Vagina (tissue), 2 donors: ENCODE measurements around the gene ARFIP1.

ENCODE experiments used
- POLR2A ChIP-seq, 2 donors: fragments of 450-650 bp; IDR thresholded peaks; one replicate each; pipeline ENCODE4 v1.6.1; 2017; ENCODE audit warnings: antibody characterized with exemption in 2 of 2, mild to moderate bottlenecking in 2 of 2, moderate library complexity in 2 of 2
- POLR2AphosphoS5 ChIP-seq, 2 donors: sonication (generic); formaldehyde crosslinking; IDR thresholded peaks; one replicate each; pipeline ENCODE4 v1.9.0; 2017; ENCODE audit warnings: antibody characterized with exemption in 2 of 2, mild to moderate bottlenecking in 2 of 2, low read depth in 1 of 2; ENCODE audit not compliant: insufficient read depth in 1 of 2
- TF ChIP-seq, protein P1 (sequence below), 3 experiments: fragments of 450-650 bp in 2 of 3; fragments of 200-600 bp in 1 of 3; sonication (generic) in 1 of 3; IDR thresholded peaks; one replicate each; pipeline ENCODE4 v1.5.1; 2017 to 2019; ENCODE audit warnings: antibody characterized with exemption in 3 of 3, mild to moderate bottlenecking in 2 of 3, moderate library complexity in 2 of 3

DNA sequence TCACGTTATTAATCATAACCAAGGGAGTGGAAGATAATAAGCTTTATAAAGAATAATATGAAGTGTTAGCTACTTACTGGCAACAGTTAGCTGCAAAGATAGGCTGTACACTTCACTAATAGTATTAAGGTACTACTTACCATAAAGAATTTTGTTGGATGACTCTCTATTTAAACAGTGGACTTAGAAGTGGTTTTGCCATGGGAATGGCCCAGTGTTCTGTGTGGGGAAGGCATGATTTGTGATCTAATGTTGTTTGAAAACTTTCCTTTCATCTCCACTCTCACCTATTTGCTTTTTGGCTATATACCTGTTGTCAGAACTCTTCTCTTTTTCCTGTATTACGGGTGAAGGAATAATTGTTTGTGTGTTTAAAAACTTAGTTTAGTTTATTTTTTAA is 179.3 kb downstream of the ARFIP1 start:
- TF ChIP-seq, protein P1, sequence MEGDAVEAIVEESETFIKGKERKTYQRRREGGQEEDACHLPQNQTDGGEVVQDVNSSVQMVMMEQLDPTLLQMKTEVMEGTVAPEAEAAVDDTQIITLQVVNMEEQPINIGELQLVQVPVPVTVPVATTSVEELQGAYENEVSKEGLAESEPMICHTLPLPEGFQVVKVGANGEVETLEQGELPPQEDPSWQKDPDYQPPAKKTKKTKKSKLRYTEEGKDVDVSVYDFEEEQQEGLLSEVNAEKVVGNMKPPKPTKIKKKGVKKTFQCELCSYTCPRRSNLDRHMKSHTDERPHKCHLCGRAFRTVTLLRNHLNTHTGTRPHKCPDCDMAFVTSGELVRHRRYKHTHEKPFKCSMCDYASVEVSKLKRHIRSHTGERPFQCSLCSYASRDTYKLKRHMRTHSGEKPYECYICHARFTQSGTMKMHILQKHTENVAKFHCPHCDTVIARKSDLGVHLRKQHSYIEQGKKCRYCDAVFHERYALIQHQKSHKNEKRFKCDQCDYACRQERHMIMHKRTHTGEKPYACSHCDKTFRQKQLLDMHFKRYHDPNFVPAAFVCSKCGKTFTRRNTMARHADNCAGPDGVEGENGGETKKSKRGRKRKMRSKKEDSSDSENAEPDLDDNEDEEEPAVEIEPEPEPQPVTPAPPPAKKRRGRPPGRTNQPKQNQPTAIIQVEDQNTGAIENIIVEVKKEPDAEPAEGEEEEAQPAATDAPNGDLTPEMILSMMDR (IDR thresholded peaks at IDR 0.05), result no peak
- no peak for TF ChIP-seq POLR2AphosphoS5 (IDR thresholded peaks at IDR 0.05; ENCODE audit: insufficient read depth in 1 of 2, low read depth in 1 of 2)
- no peak for TF ChIP-seq POLR2A (IDR thresholded peaks at IDR 0.05)
